Bronchial epithelial cell (primary cell): ENCODE measurements around the gene PITRM1. TPM values are rescaled to one million over a fixed set of nuclear protein-coding genes. Genes with fewer than 3 reads are reported as not detected.

ENCODE experiments used
- DNase-seq: peaks from one replicate; pipeline ENCODE4 v3.0.0-alpha.2; 2010; ENCODE audit warnings: low read depth
- FAIRE-seq: peaks from 2 replicates; lab custom pipeline; 2011; peaks lifted over from hg19 to GRCh38; lab: Jason Lieb, UNC
- H3K27me3 ChIP-seq: 2 replicates; pipeline ENCODE4 v1.5.1; 2011; ENCODE audit warnings: low read length; ENCODE audit not compliant: control insufficient read depth, insufficient read depth
- H3K36me3 ChIP-seq: 2 replicates; pipeline ENCODE4 v1.5.1; 2011; ENCODE audit warnings: low read length; ENCODE audit not compliant: control insufficient read depth, insufficient read depth
- H3K4me3 ChIP-seq: 2 replicates; pipeline ENCODE4 v1.5.1; 2011; ENCODE audit warnings: mild to moderate bottlenecking, low read depth, low read length, control low read depth
- total RNA-seq: library from RNA; depleted of rRNA; stranded (reverse); fragments of >200 nt; gene quantifications from 2 replicates; pipeline ENCODE4 v1.2.1, GENCODE V29; 2014
- TF ChIP-seq, protein P1 (sequence below): IDR thresholded peaks from 2 replicates; pipeline ENCODE4 v1.5.1; 2011; ENCODE audit warnings: mild to moderate bottlenecking, moderate library complexity, low read length, control low read depth, inconsistent platforms; ENCODE audit not compliant: insufficient read depth, severe bottlenecking

The PITRM1 gene
- total RNA-seq, 1 donor from 2014 or later = 39.2 TPM

DNA sequence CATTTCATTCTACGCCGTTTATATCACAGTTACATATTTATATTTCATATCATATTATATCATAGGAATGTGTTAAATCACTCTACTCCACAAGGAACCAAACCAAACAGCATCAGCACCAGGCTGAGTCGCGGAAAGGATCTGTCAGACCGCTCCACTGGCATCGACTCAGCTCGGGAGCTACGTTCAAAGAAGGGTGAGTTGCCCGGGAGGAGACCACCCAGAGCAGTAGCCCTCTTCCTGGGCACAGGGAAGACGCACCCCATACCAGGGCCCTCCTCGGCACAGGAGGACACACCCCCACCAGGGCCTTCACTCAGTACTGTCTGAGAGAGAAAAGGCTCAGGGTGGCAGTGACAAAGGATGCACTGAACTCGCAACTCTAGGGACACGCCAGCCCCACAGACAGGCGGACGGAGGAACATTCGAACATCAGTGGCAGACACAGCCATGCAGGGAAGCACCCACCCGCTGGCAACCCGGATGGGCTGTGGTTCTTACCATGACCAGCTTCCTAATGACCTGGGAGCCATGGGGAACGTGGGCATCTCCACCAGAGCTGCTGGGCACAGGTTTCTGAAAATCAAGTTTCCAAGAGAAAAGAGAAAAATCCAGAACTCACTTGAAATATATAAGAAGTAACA, 28.7 kb downstream of the PITRM1 start:
- Histone ChIP-seq H3K4me3 (no peak overlapping the region), H3K36me3 (peaks cover 35% of the 10 kb centered on the region), H3K27me3 (no peaks in the 10 kb centered on the region)
- FAIRE-seq = no peak
- TF ChIP-seq, protein P1, sequence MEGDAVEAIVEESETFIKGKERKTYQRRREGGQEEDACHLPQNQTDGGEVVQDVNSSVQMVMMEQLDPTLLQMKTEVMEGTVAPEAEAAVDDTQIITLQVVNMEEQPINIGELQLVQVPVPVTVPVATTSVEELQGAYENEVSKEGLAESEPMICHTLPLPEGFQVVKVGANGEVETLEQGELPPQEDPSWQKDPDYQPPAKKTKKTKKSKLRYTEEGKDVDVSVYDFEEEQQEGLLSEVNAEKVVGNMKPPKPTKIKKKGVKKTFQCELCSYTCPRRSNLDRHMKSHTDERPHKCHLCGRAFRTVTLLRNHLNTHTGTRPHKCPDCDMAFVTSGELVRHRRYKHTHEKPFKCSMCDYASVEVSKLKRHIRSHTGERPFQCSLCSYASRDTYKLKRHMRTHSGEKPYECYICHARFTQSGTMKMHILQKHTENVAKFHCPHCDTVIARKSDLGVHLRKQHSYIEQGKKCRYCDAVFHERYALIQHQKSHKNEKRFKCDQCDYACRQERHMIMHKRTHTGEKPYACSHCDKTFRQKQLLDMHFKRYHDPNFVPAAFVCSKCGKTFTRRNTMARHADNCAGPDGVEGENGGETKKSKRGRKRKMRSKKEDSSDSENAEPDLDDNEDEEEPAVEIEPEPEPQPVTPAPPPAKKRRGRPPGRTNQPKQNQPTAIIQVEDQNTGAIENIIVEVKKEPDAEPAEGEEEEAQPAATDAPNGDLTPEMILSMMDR = no peak
- no peak for DNase-seq

DNA sequence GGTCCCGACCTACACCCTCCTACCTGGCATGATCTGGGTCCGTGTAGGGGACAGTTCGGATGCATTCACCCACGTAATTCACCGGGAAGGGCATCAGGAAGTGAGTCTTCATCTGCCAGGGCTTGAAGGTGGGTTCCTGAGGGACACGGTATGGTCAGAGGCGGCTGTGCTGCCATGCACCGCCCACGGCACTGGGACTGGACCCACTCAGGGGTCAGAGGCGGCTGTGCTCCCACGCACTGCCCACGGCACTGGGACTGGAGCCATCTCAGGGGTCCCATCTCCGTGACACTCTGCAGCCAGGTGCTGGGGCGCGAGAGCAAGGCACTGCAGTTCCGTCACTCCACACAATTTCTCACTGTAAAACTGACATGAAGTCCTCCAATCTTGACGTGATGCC, 29.2 kb downstream of the PITRM1 start:
- FAIRE-seq = no peak
- H3K36me3 ChIP-seq = peaks cover 33% of the 10 kb centered on the region
- H3K27me3 ChIP-seq = no peaks in the 10 kb centered on the region
- no peak overlapping the region for H3K4me3 ChIP-seq
- TF ChIP-seq, protein P1 = no peak
- no peak for DNase-seq

DNA sequence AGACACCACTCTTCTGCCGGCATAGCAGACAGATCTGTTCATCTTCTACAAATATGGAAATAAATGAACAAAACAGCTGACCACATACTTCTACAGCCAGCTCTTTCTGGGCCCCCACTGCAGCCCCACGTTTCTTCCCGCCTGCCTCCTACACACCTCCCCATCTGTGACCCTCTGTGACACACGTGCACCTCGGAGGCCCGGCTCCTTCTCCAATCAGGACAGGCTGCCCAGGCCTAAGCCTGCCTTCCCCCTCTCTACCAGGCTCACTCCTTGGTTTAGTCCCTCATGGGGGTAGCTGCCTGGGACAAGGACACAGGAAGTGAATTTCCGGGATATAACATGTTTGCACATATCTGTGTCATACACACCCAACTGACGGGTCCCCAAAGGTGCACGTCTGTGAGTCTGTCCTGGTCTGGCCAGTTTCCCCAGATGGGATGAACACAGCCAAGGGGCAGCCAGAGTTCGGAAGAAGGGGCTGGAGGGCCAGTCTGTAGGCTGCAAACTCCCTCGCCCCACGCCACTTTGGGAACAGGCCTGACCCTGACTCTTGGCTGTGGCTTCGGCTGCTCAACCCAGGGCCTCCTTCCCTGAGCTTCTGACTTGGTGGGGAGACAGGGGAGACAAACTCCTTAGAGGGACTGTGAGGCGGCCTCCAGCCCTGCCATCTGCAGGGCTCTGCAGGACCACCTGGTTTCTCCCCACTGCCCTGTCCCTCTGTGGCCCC, 30.3 kb downstream of the PITRM1 start:
- FAIRE-seq (no peak), DNase-seq (no peak)
- Histone ChIP-seq H3K27me3 (no peaks in the 10 kb centered on the region), H3K4me3 (no peak overlapping the region), H3K36me3 (peaks cover 37% of the 10 kb centered on the region)
- TF ChIP-seq, protein P1 = no peak

DNA sequence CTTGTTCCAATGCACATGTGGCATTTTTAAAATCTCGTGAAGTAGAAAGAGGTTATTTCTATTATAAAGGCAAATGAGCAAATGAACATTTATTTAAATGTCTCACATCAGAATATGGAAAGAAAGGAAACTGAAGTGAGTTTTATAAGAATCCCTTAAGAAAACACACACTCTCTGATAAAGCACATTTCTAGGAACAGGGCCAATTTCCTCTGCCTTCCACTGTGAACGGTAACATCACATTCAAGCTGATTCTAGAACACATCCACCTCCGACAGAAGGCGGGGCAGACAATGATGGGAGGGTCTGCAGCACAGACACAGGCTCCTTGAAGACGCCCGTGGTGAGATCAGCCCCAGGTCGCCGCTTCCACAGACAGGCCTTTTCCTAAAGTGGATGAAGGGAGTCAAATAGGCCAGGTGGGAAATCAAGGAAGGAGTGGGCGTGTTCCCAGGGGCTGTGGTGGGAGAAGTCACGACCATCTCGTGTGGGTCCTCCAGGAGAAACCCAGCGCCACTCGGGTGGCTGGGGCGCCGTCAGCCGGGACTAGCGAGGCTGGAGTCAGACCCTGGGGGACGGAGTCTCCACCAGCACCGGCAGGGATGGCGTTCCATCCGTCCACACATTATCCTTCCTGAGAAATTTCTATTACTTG, 31.1 kb downstream of the PITRM1 start:
- TF ChIP-seq, protein P1 = no peak
- Histone ChIP-seq H3K27me3 (no peaks in the 10 kb centered on the region), H3K4me3 (no peak overlapping the region), H3K36me3 (peaks cover 37% of the 10 kb centered on the region)
- no peak for FAIRE-seq
- DNase-seq = no peak

DNA sequence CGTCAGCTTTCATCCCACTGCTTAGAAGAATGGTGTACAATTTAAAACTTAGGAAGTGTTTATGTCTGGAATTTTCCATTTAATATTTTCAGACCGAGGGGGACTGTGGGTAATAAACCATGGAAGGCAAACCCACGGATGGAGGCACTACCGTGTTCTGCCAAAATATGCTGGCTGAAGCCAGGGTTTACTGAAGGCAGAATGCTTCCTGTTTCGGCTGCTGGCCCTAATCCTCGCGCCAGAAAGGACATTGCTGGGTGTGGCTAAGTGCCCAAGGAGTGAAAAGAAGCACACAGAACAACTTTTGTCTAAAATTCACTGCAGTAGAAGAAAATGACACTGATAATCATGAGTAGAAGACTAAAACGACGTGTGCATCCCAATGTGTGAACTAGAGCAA, 32.3 kb downstream of the PITRM1 start:
- FAIRE-seq = no peak
- H3K4me3 ChIP-seq = no peak overlapping the region
- TF ChIP-seq, protein P1 = no peak
- H3K27me3 ChIP-seq = no peaks in the 10 kb centered on the region
- peaks cover 32% of the 10 kb centered on the region for H3K36me3 ChIP-seq
- DNase-seq = no peak
